Osteocyte (in vitro differentiated cells): ENCODE results near the gene FAM170B. TPM values are rescaled to one million over a fixed set of nuclear protein-coding genes. Genes with fewer than 3 reads are reported as not detected.
A peak's percentile ranks its signal among the peaks of the same experiment; 100 is the strongest.

Source experiments
- DNase-seq: peaks from one replicate; pipeline ENCODE4 v3.0.0; 2021; ENCODE audit warnings: mixed read lengths; ENCODE audit not compliant: unreplicated experiment; ENCODE audit errors: extremely low spot score
- H3K27ac Mint-ChIP-seq: one replicate; pipeline ENCODE4 v1.8.0; 2021; ENCODE audit warnings: mild to moderate bottlenecking, mixed read lengths; ENCODE audit not compliant: unreplicated experiment
- H3K27me3 Mint-ChIP-seq: one replicate; pipeline ENCODE4 v1.8.0; 2021; ENCODE audit warnings: mixed read lengths; ENCODE audit not compliant: unreplicated experiment
- H3K36me3 Mint-ChIP-seq: one replicate; pipeline ENCODE4 v1.8.0; 2021; ENCODE audit warnings: mixed read lengths; ENCODE audit not compliant: unreplicated experiment
- H3K4me1 Mint-ChIP-seq: one replicate; pipeline ENCODE4 v1.8.0; 2021; ENCODE audit warnings: mixed read lengths; ENCODE audit not compliant: unreplicated experiment
- H3K4me3 Mint-ChIP-seq: one replicate; pipeline ENCODE4 v1.8.0; 2021; ENCODE audit warnings: mild to moderate bottlenecking, moderate library complexity, mixed read lengths; ENCODE audit not compliant: unreplicated experiment
- H3K9me3 Mint-ChIP-seq: one replicate; pipeline ENCODE4 v1.8.0; 2021; ENCODE audit warnings: mixed read lengths; ENCODE audit not compliant: unreplicated experiment
- CTCF ChIP-seq: fragments of 200-600 bp; sonication (generic); IDR thresholded peaks from 2 replicates; pipeline ENCODE4 v1.5.0; 2021; ENCODE audit warnings: antibody characterized with exemption, mild to moderate bottlenecking, moderate library complexity
- total RNA-seq: library from RNA; stranded (reverse); gene quantifications from 2 replicates; pipeline ENCODE4 v1.2.1, GENCODE V29; 2021

FAM170B gene
- total RNA-seq, 1 donor from 2014 or later: not detected

GRCh38 chr10:49135575-49136313 lies 1.9 kb upstream of the FAM170B start:
- Mint-ChIP-seq H3K4me1 (no peaks in the 10 kb centered on the region), H3K36me3 (no peaks in the 10 kb centered on the region), H3K9me3 (peaks cover 3% of the 10 kb centered on the region), H3K27ac (no peak overlapping the region), H3K27me3 (peaks cover 8% of the 10 kb centered on the region), H3K4me3 (no peak overlapping the region)
- no peak for TF ChIP-seq CTCF
- DNase-seq: peak; percentile 36

GRCh38 chr10:49134327-49134726 lies 506 bp upstream of the FAM170B start:
- no peak for TF ChIP-seq CTCF
- H3K4me1 Mint-ChIP-seq: no peaks in the 10 kb centered on the region
- no peak overlapping the region for H3K4me3 Mint-ChIP-seq
- peak; percentile 38 for DNase-seq
- peaks cover 3% of the 10 kb centered on the region for H3K9me3 Mint-ChIP-seq
- H3K27ac Mint-ChIP-seq: no peak overlapping the region
- H3K36me3 Mint-ChIP-seq: no peaks in the 10 kb centered on the region
- peaks cover 9% of the 10 kb centered on the region for H3K27me3 Mint-ChIP-seq

- Mint-ChIP-seq H3K36me3 (no peaks in the 10 kb centered on the region), H3K9me3 (peaks cover 3% of the 10 kb centered on the region), H3K27me3 (peaks cover 12% of the 10 kb centered on the region), H3K27ac (no peak overlapping the region), H3K4me3 (no peak overlapping the region), H3K4me1 (no peaks in the 10 kb centered on the region)
- no peak for DNase-seq
- no peak for TF ChIP-seq CTCF
Measured at GRCh38 chr10:49132362-49132737, 1.5 kb downstream of the FAM170B start.

GRCh38 chr10:49131507-49132361 lies 2.1 kb downstream of the FAM170B start:
- Mint-ChIP-seq H3K4me3 (no peak overlapping the region), H3K36me3 (no peaks in the 10 kb centered on the region), H3K9me3 (peaks cover under 1% of the 10 kb centered on the region), H3K27ac (no peak overlapping the region), H3K27me3 (peaks cover 9% of the 10 kb centered on the region), H3K4me1 (no peaks in the 10 kb centered on the region)
- TF ChIP-seq CTCF: no peak
- DNase-seq: no peak

GRCh38 chr10:49129376-49129775 lies 4.4 kb downstream of the FAM170B start:
- no peaks in the 10 kb centered on the region for H3K36me3 Mint-ChIP-seq
- H3K4me3 Mint-ChIP-seq: no peak overlapping the region
- no peak overlapping the region for H3K27ac Mint-ChIP-seq
- H3K4me1 Mint-ChIP-seq: no peaks in the 10 kb centered on the region
- no peak for TF ChIP-seq CTCF
- no peaks in the 10 kb centered on the region for H3K9me3 Mint-ChIP-seq
- peaks cover 4% of the 10 kb centered on the region for H3K27me3 Mint-ChIP-seq
- DNase-seq: peak; percentile 40
